NCI-H1105 treated with DMSO at 0.1 percent for 48 hours (cell line): ENCODE measurements around the gene NPPA.
A peak's percentile ranks its signal among the peaks of the same experiment; 100 is the strongest.
"Not testable (repeated sequence)": the region's sequence is repeated elsewhere in the genome, so short reads cannot be mapped to it uniquely, and the experiment has no call there.

Experiments
- DNase-seq: peaks from one replicate; lab custom pipeline; 2025; lab: John Stamatoyannopoulos, UW

The NPPA gene

GRCh38 chr1:11847667-11848372 is at the start of gene NPPA:
TSS of gene NPPA (minus strand) at chr1:11847783. CDS start at chr1:11847684, 99 bp downstream.
- DNase-seq = peak; percentile 97

DNA sequence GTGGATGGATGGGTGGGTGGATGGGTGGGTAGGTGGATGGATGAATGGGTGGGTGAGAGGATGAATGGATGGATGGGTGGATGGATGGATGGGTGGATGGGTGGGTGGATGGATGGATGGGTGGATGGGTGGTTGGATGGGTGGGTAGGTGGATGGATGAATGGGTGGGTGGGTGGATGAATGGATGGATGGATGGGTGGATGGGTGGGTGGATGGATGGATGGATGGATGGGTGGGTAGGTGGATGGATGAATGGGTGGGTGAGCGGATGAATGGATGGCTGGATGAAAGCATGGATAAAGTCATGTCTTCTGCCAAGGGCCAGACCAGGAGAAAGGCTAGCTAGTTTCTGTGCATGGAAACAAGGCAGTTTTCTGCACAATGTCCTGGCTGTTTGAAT is 46.9 kb upstream of the NPPA start:
- DNase-seq = not testable (repeated sequence)

DNA sequence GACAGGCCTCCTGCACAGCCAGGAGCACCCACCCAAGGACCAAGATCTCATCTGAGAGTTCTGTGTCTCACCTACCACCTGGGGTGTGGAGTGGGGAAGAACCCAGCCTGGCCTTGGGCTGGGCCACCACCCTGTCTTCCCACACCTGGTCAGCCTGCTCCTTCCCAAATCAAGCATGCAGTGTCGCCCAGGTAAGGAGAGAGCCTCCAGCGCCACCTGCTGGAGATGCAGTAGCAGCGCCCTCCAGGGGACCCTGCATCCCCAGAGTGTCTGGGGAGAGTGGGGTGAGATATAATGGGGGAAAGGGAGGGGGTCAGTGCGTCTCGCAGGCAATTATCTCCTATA is 46.3 kb upstream of the NPPA start:
- peak; percentile 62 for DNase-seq

- DNase-seq = no peak
Observed at GRCh38 chr1:11891433-11892186, 44.0 kb upstream of the NPPA start.

GRCh38 chr1:11888877-11889208 is 41.3 kb upstream of the NPPA start:
- no peak for DNase-seq

DNA sequence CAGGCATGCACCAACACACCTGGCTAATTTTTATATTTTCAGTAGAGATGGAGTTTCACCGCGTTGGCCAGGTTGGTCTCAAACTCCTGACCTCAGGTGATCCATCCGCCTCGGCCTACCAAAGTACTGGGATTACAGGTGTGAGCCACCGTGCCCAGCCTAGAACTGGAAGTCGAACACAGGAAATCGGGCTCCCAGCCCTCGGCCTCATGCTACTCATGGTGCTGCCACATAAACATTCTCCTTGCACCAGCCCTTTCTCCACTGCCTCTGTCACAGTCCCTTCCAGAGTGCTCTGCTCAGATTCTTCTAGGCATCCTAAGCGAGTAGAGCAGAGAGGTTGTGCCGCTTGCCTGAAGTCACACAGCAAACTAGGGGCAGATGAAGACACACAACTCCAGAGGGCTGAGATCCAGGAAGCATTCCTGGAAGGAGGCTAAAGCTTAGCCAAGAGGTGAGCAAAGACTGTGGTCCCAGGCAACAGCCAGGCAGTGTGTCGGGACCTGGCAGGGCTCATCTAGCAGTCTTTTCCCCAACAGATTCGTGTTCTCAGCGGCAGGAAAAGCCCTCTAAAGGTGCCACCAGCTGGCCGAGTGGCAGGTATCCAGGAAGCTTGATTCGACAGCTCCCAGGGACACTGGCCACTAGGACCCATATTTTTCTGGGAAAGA is 40.8 kb upstream of the NPPA start:
- no peak for DNase-seq

DNA sequence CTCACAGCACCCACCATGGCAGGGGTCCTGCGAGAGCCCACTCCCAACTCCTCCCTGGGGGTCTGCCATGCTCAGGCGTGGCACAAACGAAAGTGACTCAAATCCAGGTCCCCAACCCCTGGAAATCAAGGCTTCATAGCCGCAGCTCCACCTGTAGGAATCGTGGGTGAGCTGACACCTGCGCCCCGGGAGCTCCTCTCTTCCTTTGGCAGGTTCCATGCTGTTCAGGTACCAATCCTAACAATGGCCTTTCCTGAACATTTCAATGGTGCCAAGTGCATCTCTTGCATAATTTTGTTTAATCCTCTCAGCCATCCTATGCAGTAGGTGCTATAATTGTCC is 40.1 kb upstream of the NPPA start:
- no peak for DNase-seq

DNA sequence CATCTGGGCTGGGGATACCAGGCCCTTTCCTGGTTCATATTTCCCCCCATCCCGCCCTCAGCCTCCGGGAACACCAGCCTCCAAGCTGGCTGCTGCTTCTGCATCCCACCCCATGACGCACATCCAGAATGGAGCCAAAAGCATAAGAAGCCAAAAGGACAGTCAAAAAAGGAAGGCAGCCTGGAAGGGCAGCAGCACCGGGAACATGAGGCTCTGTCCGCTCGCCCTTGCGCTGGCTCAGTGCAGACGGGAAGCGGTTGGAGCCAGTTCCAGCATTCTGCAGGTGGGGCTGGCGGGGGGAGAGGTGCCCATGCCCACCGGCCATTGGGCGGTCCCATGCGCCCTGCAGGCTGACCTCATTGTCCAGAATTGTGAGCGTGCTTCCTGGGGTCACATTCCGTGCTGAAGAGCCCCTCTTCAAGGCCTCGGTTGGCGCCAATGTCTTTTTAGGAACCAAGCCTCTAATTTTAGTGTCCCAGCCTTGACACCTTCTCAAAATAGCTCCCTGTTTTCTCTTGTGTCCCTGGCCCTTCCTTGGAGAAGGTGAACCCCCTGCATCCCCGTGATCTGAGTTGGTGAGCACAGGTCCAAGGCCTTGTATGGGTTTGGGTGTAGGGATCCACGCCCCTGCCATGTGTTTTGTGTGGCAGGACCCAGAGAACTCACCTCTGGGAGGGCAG is 39.5 kb upstream of the NPPA start:
- no peak for DNase-seq

DNA sequence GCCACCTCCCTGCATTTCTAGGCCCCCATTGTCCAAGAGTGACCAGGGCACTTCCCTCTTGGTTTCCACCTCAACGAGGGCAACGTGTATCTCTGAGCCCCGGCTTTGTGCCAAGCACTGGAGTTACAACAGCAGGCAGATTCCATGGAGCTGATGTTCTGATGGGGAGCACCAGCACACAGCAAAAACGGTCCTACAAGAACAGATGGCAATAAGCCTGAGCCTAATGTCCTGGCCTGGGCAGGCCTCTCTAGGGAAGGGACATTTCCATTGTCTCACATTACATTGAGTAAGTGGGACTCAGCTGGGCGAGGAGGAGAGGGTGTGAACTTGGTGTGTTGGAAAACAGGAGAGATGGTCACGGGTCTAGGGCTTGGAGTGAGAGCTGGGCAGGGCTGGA is 38.3 kb upstream of the NPPA start:
- DNase-seq = no peak

DNA sequence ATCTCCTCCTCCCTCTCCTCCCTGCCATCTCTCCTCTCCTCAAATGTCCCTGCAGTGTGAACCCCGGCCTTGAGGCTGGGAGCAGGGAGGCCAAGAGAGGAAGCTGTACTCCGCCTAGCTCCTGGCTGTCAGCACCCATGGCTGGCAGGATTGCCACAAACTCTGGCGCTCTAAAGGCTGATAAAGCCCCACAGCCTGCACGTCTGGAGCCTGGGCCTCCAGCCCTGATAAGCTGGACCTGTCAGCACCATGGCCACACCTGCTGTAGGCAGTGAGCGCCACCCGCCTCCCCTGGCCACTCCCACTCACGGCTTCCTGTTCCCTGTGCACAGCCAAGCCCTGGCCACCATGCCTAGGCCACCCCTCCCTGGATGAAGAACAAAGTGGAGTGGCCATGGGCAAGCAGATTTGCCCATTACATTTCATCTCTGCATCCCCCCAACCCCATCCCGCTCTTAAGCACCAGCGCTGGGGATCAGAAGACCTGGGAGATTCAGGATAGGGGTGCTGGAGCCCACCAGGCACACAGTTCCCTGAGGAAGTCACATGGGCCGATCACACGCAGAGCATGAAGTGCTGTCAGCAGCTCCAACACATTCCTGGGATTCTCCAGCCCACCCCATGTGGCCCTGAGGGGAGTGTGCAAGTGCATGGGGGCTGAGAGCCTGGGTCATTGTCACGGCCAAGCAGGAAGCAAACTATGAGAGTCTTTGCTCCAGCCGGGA is 35.4 kb upstream of the NPPA start:
- no peak for DNase-seq

DNA sequence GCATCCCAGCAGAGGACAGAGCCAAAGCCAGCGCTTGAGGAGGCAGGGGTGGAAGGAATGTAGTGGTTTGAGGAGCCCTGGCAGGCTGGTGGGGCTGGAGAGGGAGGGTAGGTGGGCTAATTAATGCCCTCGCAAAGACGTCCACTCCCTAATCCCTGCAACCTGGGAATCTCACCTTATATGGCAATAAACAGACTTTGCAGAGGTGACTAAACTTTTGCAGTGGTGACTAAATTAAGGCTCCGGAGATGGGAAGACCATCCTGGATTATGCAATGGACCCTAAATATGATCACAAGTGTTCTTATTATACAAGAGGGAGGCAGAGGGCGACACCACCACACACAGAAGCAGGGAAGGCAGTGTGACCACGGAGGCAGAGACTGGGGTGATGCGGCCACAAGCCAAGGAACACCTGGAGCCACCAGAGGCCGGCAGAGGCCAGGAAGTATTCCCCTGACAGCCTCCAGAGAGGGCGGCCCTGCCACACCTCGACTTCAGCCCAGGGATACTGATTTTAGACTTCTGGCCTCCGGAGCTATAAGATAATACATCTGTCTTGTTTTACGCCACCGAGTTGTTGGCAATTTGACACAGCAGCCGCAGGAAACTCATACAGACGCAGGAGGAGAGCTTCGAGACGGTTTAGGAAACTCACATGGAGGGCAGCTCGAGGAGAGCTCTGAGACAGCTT is 34.3 kb upstream of the NPPA start:
- DNase-seq = no peak

GRCh38 chr1:11880911-11881748 is 33.5 kb upstream of the NPPA start:
- no peak for DNase-seq

DNA sequence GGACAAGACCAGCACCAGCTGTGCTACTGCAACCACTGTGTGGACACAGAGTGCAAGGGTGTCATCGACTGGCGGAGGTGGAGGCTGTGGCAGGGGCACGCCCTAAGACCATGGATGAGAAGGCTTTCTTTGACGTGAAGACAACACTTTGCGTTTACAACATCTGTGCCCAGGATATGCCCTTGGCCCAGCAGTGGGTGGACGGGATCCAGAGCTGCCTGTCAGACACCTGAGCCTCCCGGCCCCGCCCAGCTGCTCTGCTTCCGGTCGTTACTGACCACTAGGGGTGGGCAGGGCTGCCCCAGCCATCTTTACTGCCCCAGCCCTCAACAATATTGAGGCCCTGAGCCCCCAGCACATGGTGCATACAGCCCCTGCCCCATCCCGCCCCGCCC is 32.6 kb upstream of the NPPA start:
- DNase-seq = no peak

- DNase-seq = no peak
Observed at GRCh38 chr1:11879311-11880180, 32.0 kb upstream of the NPPA start.

- no peak for DNase-seq
Observed at GRCh38 chr1:11878891-11879190, 31.3 kb upstream of the NPPA start.

DNA sequence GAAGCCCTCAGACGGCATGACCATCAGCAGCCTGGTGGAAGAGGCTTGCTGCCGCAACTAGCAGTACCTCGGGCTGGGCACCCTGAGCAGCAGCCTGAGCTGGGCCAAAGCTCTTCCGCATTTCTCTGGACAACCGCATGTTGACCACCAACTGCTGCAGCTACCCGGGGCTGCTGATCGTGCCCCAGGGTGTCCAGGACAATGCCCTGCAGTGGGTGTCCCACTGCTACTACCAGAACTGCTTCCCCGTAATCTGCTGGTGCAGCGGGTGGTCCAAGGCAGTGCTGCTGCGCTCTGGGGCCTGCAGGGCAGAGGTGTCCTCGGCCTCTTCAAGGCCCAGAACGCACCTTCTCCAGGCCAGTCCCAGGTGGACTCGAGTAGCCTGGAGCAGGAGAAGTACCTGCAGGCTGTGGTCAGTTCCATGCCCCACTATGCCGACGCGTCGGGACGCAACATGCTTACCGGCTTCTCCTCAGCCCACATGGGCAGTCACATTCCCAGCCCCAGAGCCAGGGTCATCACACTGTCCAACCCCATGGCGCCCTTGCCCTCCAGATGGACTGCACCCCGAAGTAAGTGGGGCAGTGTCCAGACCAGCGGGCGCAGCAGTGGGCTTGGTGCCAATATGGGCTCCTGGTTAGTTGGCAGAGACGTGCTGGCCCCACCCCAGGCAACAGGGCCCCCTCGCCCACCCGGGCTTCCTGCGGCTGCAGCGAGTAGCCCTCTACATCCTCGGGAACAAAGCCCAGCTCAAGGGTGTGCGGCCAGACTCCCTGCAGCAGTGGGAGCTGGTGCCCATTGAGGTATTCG is 30.7 kb upstream of the NPPA start:
- no peak for DNase-seq

- no peak for DNase-seq
Observed at GRCh38 chr1:11877074-11877473, 29.5 kb upstream of the NPPA start.

GRCh38 chr1:11875094-11875493 is 27.5 kb upstream of the NPPA start:
- no peak for DNase-seq

DNA sequence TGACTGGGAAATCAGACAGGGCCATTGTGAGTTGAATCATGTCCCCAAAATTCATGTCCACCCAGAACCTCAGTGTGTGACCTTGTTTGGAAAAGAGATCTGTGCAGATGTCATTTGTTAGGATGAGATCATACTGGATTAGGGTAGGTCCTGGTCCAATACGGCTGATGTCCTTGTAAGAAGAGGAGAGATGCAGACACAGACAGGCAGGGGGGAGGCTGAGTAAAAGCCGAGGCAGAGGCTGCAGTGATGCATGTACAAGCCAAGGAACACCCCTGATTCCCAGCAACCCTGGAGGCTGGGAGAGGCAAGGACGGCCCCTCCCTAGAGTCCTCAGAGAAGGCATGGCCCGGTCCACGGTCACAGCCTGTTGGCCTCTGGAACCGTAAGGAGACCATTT is 27.0 kb upstream of the NPPA start:
- DNase-seq = no peak
